Measurements from ENCODE around the gene CLEC19A.

The CLEC19A gene

GRCh38 chr16:19356024-19356952 lies 70.8 kb downstream of the CLEC19A start:
- Histone ChIP-seq H3K36me3 (ENCODE audit: low read depth) (no peaks in the 10 kb centered on the region), H3K27me3 (ENCODE audit: insufficient read depth, poor library complexity, severe bottlenecking) (no peaks in the 10 kb centered on the region), H3K27ac (ENCODE audit: poor library complexity, severe bottlenecking) (no peak overlapping the region), H3K9me3 (ENCODE audit: severe bottlenecking) (no peaks in the 10 kb centered on the region), H3K4me3 (ENCODE audit: severe bottlenecking) (no peak overlapping the region), H3K4me1 (ENCODE audit: insufficient read depth, poor library complexity, severe bottlenecking) (no peaks in the 10 kb centered on the region)
- DNase-seq (ENCODE audit: low spot score): no peak
- TF ChIP-seq CTCF (IDR thresholded peaks at IDR 0.05; ENCODE audit: poor library complexity, severe bottlenecking): no peak
- no peak for ATAC-seq (ENCODE audit: low read depth)

- ATAC-seq (ENCODE audit: low read depth) (no peak), DNase-seq (ENCODE audit: low spot score) (no peak)
- Histone ChIP-seq H3K27ac (ENCODE audit: poor library complexity, severe bottlenecking) (no peak overlapping the region), H3K4me3 (ENCODE audit: severe bottlenecking) (no peak overlapping the region), H3K4me1 (ENCODE audit: insufficient read depth, poor library complexity, severe bottlenecking) (no peaks in the 10 kb centered on the region), H3K27me3 (ENCODE audit: insufficient read depth, poor library complexity, severe bottlenecking) (no peaks in the 10 kb centered on the region), H3K9me3 (ENCODE audit: severe bottlenecking) (no peaks in the 10 kb centered on the region), H3K36me3 (ENCODE audit: low read depth) (no peaks in the 10 kb centered on the region)
- no peak for TF ChIP-seq CTCF (IDR thresholded peaks at IDR 0.05; ENCODE audit: poor library complexity, severe bottlenecking)
Observed at GRCh38 chr16:19359556-19359955, 74.0 kb downstream of the CLEC19A start.
